HFFc6 (cell line): ENCODE results near the gene ATP6V0B. TPM values are rescaled to one million over a fixed set of nuclear protein-coding genes. Genes with fewer than 3 reads are reported as not detected.

Experiments
- DNase-seq: peaks from one replicate; pipeline ENCODE4 v3.0.0-alpha.2; 2018
- H3K27ac Mint-ChIP-seq: 2 replicates; pipeline ENCODE4 v1.8.0; 2020; ENCODE audit warnings: mild to moderate bottlenecking, mixed read lengths
- H3K27me3 Mint-ChIP-seq: 2 replicates; pipeline ENCODE4 v1.8.0; 2021; ENCODE audit warnings: mild to moderate bottlenecking, moderate library complexity, mixed read lengths; ENCODE audit not compliant: insufficient read depth
- H3K36me3 Mint-ChIP-seq: 2 replicates; pipeline ENCODE4 v1.8.0; 2021; ENCODE audit warnings: low read depth, mixed read lengths
- H3K4me1 Mint-ChIP-seq: 2 replicates; pipeline ENCODE4 v1.8.0; 2020; ENCODE audit warnings: low read depth, mixed read lengths
- H3K4me3 Mint-ChIP-seq: 2 replicates; pipeline ENCODE4 v1.8.0; 2020; ENCODE audit warnings: mild to moderate bottlenecking, moderate library complexity, mixed read lengths
- H3K9me3 Mint-ChIP-seq: 2 replicates; pipeline ENCODE4 v1.8.0; 2020; ENCODE audit warnings: mild to moderate bottlenecking, mixed read lengths
- CTCF ChIP-seq: fragments of 200-600 bp; sonication (generic); IDR thresholded peaks from 2 replicates; pipeline ENCODE4 v1.5.0; 2021; ENCODE audit warnings: antibody characterized with exemption, mild to moderate bottlenecking
- total RNA-seq, 6 experiments: library from RNA; stranded (reverse); fragmentation: NEBNext Ultra II Directional; extraction: Animal tissue kit (Norgen Biotek cat#: 25700); gene quantifications; 2 replicates in 1 of 6; 3 replicates in 5 of 6; pipeline ENCODE4 v1.2.3, GENCODE V29; 2021

ATP6V0B gene
- total RNA-seq, 6 experiments from 2014 or later: 145 to 191 (median 155) TPM

DNA sequence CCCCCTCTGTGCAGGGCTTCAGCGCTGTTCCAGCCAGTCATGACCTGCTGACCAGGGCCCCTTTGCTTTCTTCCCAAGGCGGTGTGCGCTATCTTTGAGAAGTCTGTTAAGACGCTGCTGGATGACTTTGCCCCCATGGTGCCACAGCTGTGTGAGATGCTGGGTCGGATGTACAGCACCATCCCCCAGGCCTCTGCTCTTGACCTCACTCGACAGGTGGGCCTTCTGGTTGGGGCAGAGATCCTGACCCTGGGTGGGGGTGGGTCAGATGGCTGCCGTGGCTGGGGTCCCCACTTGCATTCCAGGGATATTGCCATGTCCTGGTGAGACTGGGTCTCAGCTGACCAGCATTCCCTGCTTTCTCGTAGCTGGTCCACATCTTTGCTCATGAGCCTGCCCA lies 14.0 kb upstream of the ATP6V0B start:
- peaks cover 19% of the 10 kb centered on the region; the same call in 1 of the 2 replicates for H3K36me3 Mint-ChIP-seq
- H3K9me3 Mint-ChIP-seq: no peaks in the 10 kb centered on the region
- TF ChIP-seq CTCF: no peak
- no peaks in the 10 kb centered on the region for H3K4me1 Mint-ChIP-seq
- H3K27ac Mint-ChIP-seq: no peak overlapping the region
- no peaks in the 10 kb centered on the region for H3K27me3 Mint-ChIP-seq
- H3K4me3 Mint-ChIP-seq: no peak overlapping the region
- DNase-seq: no peak

GRCh38 chr1:43961692-43962091 lies 13.1 kb upstream of the ATP6V0B start:
- Mint-ChIP-seq H3K27ac (no peak overlapping the region), H3K4me3 (no peak overlapping the region), H3K9me3 (no peaks in the 10 kb centered on the region), H3K4me1 (no peaks in the 10 kb centered on the region), H3K36me3 (peaks cover 21% of the 10 kb centered on the region; the same call in 1 of the 2 replicates), H3K27me3 (no peaks in the 10 kb centered on the region)
- no peak for DNase-seq
- no peak for TF ChIP-seq CTCF

DNA sequence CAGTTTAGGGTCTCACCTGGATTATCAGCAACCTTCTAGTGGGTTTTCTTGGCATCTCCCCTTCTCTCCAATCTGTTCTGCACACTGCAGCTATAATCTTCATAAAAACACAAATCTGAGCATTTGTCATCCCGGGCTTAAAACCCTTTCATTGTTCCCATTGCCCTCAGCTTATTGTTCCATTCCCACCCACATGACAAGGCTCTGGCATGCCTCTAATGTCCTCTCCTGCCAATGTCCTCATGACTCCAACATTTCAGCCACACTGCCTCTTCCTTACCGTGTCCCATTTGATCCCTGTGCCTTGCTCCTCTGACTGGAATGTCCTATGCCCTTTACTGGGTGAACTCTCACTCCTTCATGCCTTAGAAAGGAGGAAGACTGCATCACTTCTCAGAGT lies 12.4 kb upstream of the ATP6V0B start:
- peaks cover 23% of the 10 kb centered on the region; the same call in 1 of the 2 replicates for H3K36me3 Mint-ChIP-seq
- no peak overlapping the region for H3K4me3 Mint-ChIP-seq

GRCh38 chr1:43963006-43963405 lies 11.8 kb upstream of the ATP6V0B start:
- Mint-ChIP-seq H3K27me3 (no peaks in the 10 kb centered on the region), H3K4me1 (no peaks in the 10 kb centered on the region), H3K9me3 (no peaks in the 10 kb centered on the region), H3K4me3 (no peak overlapping the region), H3K27ac (no peak overlapping the region), H3K36me3 (peaks cover 28% of the 10 kb centered on the region)
- TF ChIP-seq CTCF: no peak
- no peak for DNase-seq

More for the DNA sequence above, 12.4 kb upstream of the ATP6V0B start:
- H3K27ac Mint-ChIP-seq: no peak overlapping the region
- no peaks in the 10 kb centered on the region for H3K9me3 Mint-ChIP-seq
- TF ChIP-seq CTCF: no peak
- H3K27me3 Mint-ChIP-seq: no peaks in the 10 kb centered on the region
- no peaks in the 10 kb centered on the region for H3K4me1 Mint-ChIP-seq
- DNase-seq: no peak

GRCh38 chr1:43963890-43964289 lies 10.9 kb upstream of the ATP6V0B start:
- H3K4me1 Mint-ChIP-seq: no peaks in the 10 kb centered on the region
- peaks cover 33% of the 10 kb centered on the region for H3K36me3 Mint-ChIP-seq
- DNase-seq: no peak

More at GRCh38 chr1:43963890-43964289, 10.9 kb upstream of the ATP6V0B start:
- no peak overlapping the region for H3K27ac Mint-ChIP-seq
- no peaks in the 10 kb centered on the region for H3K9me3 Mint-ChIP-seq
- no peak overlapping the region for H3K4me3 Mint-ChIP-seq
- no peak for TF ChIP-seq CTCF
- no peaks in the 10 kb centered on the region for H3K27me3 Mint-ChIP-seq
